Hypothalamus (tissue), 51 donors: ENCODE results near the gene SGCD.

Experiments used
- DNase-seq, 51 donors: peaks; one replicate each; lab custom pipeline; 2025; lab: John Stamatoyannopoulos, UW

The SGCD gene

GRCh38 chr5:156497804-156498208, 170.8 kb downstream of the SGCD start:
- peak in 6 of 51 donors; percentile 3 to 41 (median 22) for DNase-seq

- DNase-seq, result no peak
These were observed 171.4 kb downstream of the SGCD start for GRCh38 chr5:156498226-156498980.

GRCh38 chr5:156500755-156501154, 173.8 kb downstream of the SGCD start:
- DNase-seq, result no peak

GRCh38 chr5:156505101-156505500, 178.1 kb downstream of the SGCD start:
- no peak for DNase-seq

GRCh38 chr5:156513123-156513815, 186.3 kb downstream of the SGCD start:
- no peak for DNase-seq

- DNase-seq, result no peak
These were observed 188.2 kb downstream of the SGCD start for GRCh38 chr5:156515121-156515520.

- no peak for DNase-seq
These were observed 188.9 kb downstream of the SGCD start for GRCh38 chr5:156515803-156516360.

GRCh38 chr5:156522651-156523529, 195.9 kb downstream of the SGCD start:
- DNase-seq, result no peak

GRCh38 chr5:156523607-156524006, 196.6 kb downstream of the SGCD start:
- DNase-seq, result no peak

- DNase-seq, result no peak
These were observed 199.3 kb downstream of the SGCD start for GRCh38 chr5:156526081-156526925.

GRCh38 chr5:156527611-156528010, 200.6 kb downstream of the SGCD start:
- DNase-seq, result no peak

- no peak for DNase-seq
These were observed 201.7 kb downstream of the SGCD start for GRCh38 chr5:156528673-156529072.

- DNase-seq, result no peak
These were observed 202.9 kb downstream of the SGCD start for GRCh38 chr5:156529892-156530291.

- no peak for DNase-seq
These were observed 204.2 kb downstream of the SGCD start for GRCh38 chr5:156531199-156531598.

- DNase-seq, result no peak
These were observed 206.0 kb downstream of the SGCD start for GRCh38 chr5:156532921-156533320.

- peak in 1 of 51 donors; percentile 4 for DNase-seq
These were observed 207.1 kb downstream of the SGCD start for GRCh38 chr5:156534085-156534484.

- DNase-seq, result no peak
These were observed 208.0 kb downstream of the SGCD start for GRCh38 chr5:156534906-156535485.

- no peak for DNase-seq
These were observed 213.5 kb downstream of the SGCD start for GRCh38 chr5:156540491-156540890.

- no peak for DNase-seq
These were observed 214.6 kb downstream of the SGCD start for GRCh38 chr5:156541582-156541981.
